Stimulated activated CD4-positive, alpha-beta T cell treated with anti-CD3 and anti-CD28 coated beads, Interleukin-15, amount 100 ng/mL, for 1 hour (primary cell): Measurements from ENCODE around the gene NEDD8.
A peak's percentile ranks its signal among the peaks of the same experiment; 100 is the strongest.
"Not testable (repeated sequence)": the region's sequence is repeated elsewhere in the genome, so short reads cannot be mapped to it uniquely, and the experiment has no call there.

ENCODE experiments used
- DNase-seq, 2 donors: peaks; one replicate each; pipeline ENCODE4 v3.0.0-alpha.2; 2020; ENCODE audit warnings: low read depth in 1 of 2, low spot score in 1 of 2

The NEDD8 gene

DNA sequence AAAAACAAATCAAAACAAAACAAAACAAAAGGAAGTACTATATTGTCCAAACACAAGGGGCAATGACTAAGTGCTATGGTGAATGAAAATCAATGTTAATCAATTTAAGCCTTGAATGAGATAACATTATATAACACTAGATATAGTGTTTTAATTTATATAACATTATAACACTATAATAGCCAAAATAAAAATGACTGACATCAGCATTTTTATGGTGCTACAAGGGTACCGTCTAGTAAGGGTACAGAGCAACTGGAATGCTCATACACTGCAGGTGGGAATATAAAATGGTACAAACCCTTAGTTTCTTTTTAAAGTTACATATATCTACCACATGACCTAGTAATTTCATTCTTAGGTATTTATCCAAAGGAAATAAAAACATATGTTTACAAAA, 5.7 kb downstream of the NEDD8 start:
- no peak for DNase-seq

- DNase-seq = no peak
These were observed 7.5 kb downstream of the NEDD8 start for GRCh38 chr14:24224618-24225071.

DNA sequence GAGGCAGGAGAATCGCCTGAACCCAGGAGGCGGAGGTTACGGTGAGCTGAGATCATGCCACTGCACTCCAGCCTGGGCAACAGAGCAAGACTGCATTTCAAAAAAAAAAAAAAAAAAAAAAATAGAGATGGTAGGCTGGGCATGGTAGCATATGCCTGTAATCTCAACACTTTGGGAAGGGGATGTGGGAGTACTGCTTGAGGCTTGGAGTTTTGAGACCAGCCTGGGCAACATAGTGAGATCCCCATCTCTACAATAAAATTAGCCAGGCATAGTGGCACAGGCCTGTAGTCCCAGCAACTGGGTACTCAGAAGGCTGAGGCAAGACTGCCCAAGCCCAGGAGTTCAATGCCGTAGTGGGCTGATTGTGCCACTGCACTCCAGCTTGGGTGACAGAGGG, 9.2 kb downstream of the NEDD8 start:
- DNase-seq = not testable (repeated sequence)

DNA sequence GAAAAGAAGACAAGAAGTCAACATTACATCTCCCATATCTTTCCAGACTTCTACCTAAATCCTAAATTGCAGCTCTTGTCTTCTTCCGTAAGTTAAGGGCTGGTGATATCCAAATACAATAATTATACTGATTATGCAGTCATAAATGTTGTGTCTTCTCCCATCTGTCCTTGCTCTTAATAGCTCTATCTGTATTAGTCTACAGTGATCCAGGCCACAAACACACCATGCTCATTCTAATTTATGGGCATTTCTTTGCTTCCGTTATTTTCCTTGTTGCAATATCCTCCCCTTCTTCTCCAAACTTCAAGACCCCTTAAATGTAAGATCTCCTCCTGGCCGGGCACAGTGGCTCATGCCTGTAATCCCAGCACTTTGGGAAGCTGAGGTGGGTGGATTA, 12.6 kb downstream of the NEDD8 start:
- DNase-seq = no peak

- DNase-seq = no peak
These were observed 13.1 kb downstream of the NEDD8 start for GRCh38 chr14:24219080-24219479.

GRCh38 chr14:24216876-24217275, 15.3 kb downstream of the NEDD8 start:
- DNase-seq = not testable (repeated sequence)

GRCh38 chr14:24216345-24216699, 15.8 kb downstream of the NEDD8 start:
- no peak for DNase-seq

GRCh38 chr14:24215495-24216344, 16.4 kb downstream of the NEDD8 start, which contains the start of gene MDP1:
Gene MDP1, minus strand, starts transcription at chr14:24216066. Its CDS starts 111 bp downstream, at chr14:24215955.
- DNase-seq = peak; percentile 75 to 76

DNA sequence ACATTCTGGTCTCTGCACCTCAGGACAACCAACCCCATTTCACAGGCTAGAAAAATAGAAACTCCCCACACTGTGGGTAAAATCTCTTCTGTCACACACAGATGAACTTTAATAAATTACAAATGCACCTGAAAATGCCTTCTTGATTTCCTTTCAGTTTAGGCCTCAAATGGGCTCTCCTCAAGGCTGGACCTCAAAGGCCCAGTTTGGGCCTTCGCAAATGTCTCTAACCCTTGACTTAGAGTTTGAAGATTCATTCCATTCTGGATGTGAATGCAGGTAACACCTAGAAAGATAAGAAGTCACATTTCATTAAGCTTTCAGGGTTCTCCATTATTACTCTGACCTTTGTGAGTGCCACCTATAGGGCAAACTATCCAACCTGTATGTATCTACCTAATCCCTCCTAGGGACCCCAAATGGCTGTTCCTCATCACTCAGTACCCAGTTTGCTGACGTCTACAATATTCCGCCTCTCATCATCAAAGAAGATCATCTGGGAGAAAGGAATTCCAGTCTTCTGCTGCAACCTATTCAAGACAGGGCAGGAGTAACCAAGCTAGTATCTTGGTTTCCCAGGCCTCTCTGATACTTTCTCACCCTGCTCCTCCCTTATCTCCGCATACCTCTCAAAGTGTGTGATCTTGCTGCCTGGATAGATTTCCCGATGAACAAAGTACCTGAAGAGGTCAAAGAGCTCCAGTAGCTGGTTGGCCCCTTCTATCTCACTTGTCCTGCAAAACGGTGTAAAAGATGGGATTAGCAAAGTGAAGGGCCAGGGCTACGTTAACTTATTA, 18.1 kb downstream of the NEDD8 start:
- DNase-seq = no peak

GRCh38 chr14:24212924-24213865, 19.0 kb downstream of the NEDD8 start, which contains the start of gene CHMP4A:
Gene CHMP4A, minus strand, starts transcription at chr14:24213488. Its CDS starts 49 bp downstream, at chr14:24213439.
- DNase-seq = peak; percentile 86 to 90

- no peak for DNase-seq
These were observed 20.9 kb downstream of the NEDD8 start for GRCh38 chr14:24211311-24211710.

DNA sequence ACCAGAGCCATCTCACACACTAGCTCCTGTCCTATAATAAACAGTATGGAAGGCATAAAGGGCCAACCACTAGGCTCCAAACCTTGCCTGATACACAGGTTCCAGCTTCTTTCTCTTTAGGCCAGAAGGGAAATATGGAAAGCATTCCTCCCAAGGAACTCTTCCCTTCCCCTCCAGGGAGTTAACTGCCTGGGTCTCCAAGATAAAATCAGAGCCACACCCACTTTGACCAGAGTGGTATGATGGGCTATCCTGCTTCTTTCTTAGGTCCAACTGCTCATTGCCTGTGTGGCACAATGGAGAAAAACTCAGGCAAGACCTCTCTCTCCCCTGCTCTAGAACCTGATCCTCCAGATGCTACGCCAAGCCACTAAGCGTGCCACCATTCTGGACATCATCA, 24.5 kb downstream of the NEDD8 start:
- DNase-seq = no peak

GRCh38 chr14:24207104-24207551, 25.0 kb downstream of the NEDD8 start:
- no peak for DNase-seq

DNA sequence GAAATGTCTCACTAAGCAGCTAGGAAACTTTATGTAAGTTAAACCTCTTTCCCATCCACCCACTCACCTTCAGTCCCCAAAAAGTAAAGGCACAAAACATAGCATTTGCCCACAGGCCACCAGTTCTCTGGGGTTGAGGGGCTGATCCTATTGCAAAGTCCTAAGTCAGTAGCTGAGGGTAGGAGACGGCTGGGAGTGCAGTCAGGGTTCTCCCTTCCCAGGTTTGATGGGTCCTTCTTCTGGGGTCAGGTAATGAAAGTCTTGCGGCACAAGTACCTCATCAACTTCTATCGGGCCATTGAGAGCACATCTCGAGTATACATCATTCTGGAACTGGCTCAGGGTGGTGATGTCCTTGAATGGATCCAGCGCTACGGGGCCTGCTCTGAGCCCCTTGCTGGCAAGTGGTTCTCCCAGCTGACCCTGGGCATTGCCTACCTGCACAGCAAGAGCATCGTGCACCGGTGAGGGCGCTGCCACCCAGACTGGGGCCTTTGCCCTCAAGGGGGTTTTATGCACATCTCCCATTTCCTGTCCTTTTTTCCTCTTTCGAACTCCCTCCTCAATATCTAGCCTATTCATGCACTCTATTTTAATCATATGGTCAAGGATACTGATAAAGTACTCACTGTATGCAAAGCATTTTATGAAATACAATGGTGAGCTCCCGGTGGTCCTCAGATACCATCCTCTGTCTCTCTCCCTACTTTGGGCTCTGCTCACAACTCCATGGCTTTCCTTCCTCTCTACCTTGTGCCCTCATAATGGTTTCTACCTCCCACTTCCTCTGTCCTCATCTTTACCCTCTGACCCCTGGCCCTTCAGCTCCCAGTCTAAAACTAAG, 25.7 kb downstream of the NEDD8 start:
- no peak for DNase-seq

GRCh38 chr14:24204163-24205146, 27.7 kb downstream of the NEDD8 start:
- DNase-seq = no peak

GRCh38 chr14:24203249-24203886, 28.8 kb downstream of the NEDD8 start:
- not testable (repeated sequence) for DNase-seq

DNA sequence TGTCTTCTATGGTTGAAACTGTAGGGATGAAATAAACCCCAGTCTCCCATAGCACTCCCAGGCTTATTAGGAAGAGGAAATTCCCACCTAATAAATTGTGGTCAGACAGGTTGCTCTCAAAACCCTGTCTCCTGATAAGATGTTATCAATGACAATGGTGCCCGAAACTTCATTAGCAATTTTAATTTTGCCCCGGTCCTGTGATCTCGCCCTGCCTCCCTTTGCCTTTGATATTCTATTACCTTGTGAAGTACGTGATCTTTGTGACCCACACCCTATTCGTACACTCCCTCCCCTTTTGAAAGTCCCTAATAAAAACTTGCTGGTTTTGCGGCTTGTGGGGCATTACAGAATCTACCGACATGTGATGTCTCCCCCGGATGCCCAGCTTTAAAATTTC, 29.6 kb downstream of the NEDD8 start:
- not testable (repeated sequence) for DNase-seq

- DNase-seq = no peak
These were observed 33.2 kb downstream of the NEDD8 start for GRCh38 chr14:24198814-24199524.
